HepG2 (cell line): Measurements from ENCODE around the gene CSNK1D. TPM values are rescaled to one million over a fixed set of nuclear protein-coding genes. Genes with fewer than 3 reads are reported as not detected.

Experiments used
- ATAD3A ChIP-seq: sonication (generic); formaldehyde crosslinking; IDR thresholded peaks from 2 replicates; pipeline ENCODE4 v1.4.0; 2020; ENCODE audit warnings: missing genetic modification reagents
- CBFB ChIP-seq: sonication (generic); formaldehyde crosslinking; IDR thresholded peaks from 2 replicates; pipeline ENCODE4 v1.4.0; 2020; ENCODE audit warnings: missing genetic modification reagents
- HMG20A ChIP-seq: IDR thresholded peaks from 2 replicates; pipeline ENCODE4 v1.6.1; 2016; ENCODE audit warnings: borderline replicate concordance
- HOXD1 ChIP-seq: sonication (generic); formaldehyde crosslinking; IDR thresholded peaks from 2 replicates; pipeline ENCODE4 v1.5.0; 2020; ENCODE audit warnings: missing genetic modification reagents
- MIER3 ChIP-seq: IDR thresholded peaks from 2 replicates; pipeline ENCODE4 v1.6.1; 2016; ENCODE audit warnings: missing compliant biosample characterization, borderline replicate concordance
- MXD4 ChIP-seq: IDR thresholded peaks from 2 replicates; pipeline ENCODE4 v1.6.1; 2016; ENCODE audit warnings: mild to moderate bottlenecking, missing biosample characterization, missing genetic modification reagents
- NFE2L1 ChIP-seq: sonication (generic); formaldehyde crosslinking; IDR thresholded peaks from 2 replicates; pipeline ENCODE4 v1.4.0; 2020; ENCODE audit warnings: missing genetic modification reagents, mild to moderate bottlenecking, borderline replicate concordance
- NFKB2 ChIP-seq: sonication (generic); formaldehyde crosslinking; IDR thresholded peaks from 2 replicates; pipeline ENCODE4 v1.4.0; 2020; ENCODE audit warnings: missing genetic modification reagents, borderline replicate concordance
- NPAS2 ChIP-seq: sonication (generic); formaldehyde crosslinking; IDR thresholded peaks from 2 replicates; pipeline ENCODE4 v1.8.0; 2022; ENCODE audit warnings: mild to moderate bottlenecking, missing genetic modification reagents, borderline replicate concordance
- NR2F1 ChIP-seq, 2 experiments: fragments of 450-650 bp in 1 of 2; formaldehyde crosslinking in 1 of 2; IDR thresholded peaks; 2 replicates each; pipeline versions ENCODE4 v1.5.0 to v1.6.1; 2016 to 2020; ENCODE audit warnings: mild to moderate bottlenecking in 1 of 2, missing compliant biosample characterization in 1 of 2, missing genetic modification reagents in 1 of 2, moderate library complexity in 1 of 2
- SNAPC2 ChIP-seq: sonication (generic); formaldehyde crosslinking; IDR thresholded peaks from 2 replicates; pipeline ENCODE4 v1.8.1; 2022; ENCODE audit warnings: mild to moderate bottlenecking, missing genetic modification reagents
- SSRP1 ChIP-seq: IDR thresholded peaks from 2 replicates; pipeline ENCODE4 v1.6.1; 2016; ENCODE audit warnings: control low read depth
- STAT5B ChIP-seq: sonication (generic); formaldehyde crosslinking; IDR thresholded peaks from 2 replicates; pipeline ENCODE4 v1.4.0; 2020; ENCODE audit warnings: missing genetic modification reagents
- TSC22D2 ChIP-seq: sonication (generic); formaldehyde crosslinking; IDR thresholded peaks from 2 replicates; pipeline ENCODE4 v1.5.1; 2020; ENCODE audit warnings: missing genetic modification reagents, mild to moderate bottlenecking, borderline replicate concordance
- ZFP37 ChIP-seq: sonication (generic); formaldehyde crosslinking; IDR thresholded peaks from 2 replicates; pipeline ENCODE4 v1.4.0; 2020; ENCODE audit warnings: missing genetic modification reagents, borderline replicate concordance
- ZMYM3 ChIP-seq: sonication (generic); formaldehyde crosslinking; IDR thresholded peaks from 2 replicates; pipeline ENCODE4 v1.5.1; 2020; ENCODE audit warnings: mild to moderate bottlenecking, missing genetic modification reagents
- ZNF20 ChIP-seq: sonication (generic); formaldehyde crosslinking; IDR thresholded peaks from 2 replicates; pipeline ENCODE4 v1.4.0; 2020; ENCODE audit warnings: mild to moderate bottlenecking, moderate library complexity, missing genetic modification reagents
- ZNF546 ChIP-seq: sonication (generic); formaldehyde crosslinking; conservative IDR thresholded peaks from 2 replicates; pipeline ENCODE4 v1.8.1; 2023; ENCODE audit warnings: mild to moderate bottlenecking, missing genetic modification reagents
- ZNF556 ChIP-seq: sonication (generic); formaldehyde crosslinking; IDR thresholded peaks from 2 replicates; pipeline ENCODE4 v1.4.0; 2020; ENCODE audit warnings: mild to moderate bottlenecking, missing genetic modification reagents, borderline replicate concordance
- ZNF678 ChIP-seq: sonication (generic); formaldehyde crosslinking; IDR thresholded peaks from 2 replicates; pipeline ENCODE4 v1.4.0; 2020; ENCODE audit warnings: mild to moderate bottlenecking, missing genetic modification reagents
- ZNF792 ChIP-seq: IDR thresholded peaks from 2 replicates; pipeline ENCODE4 v1.6.1; 2016
- ZNF850 ChIP-seq: sonication (generic); formaldehyde crosslinking; conservative IDR thresholded peaks from 2 replicates; pipeline ENCODE4 v1.9.0; 2021; ENCODE audit warnings: mild to moderate bottlenecking, missing genetic modification reagents
- polyA plus RNA-seq, 8 experiments: library from polyadenylated mRNA; depleted of rRNA in 3 of 8; stranded (reverse) in 7 of 8; unstranded in 1 of 8; fragments of >200 nt; fragmentation: Illumina TruSeq in 4 of 8; extraction: Trizol in 4 of 8; gene quantifications; 2 replicates each; pipeline versions ENCODE4 v1.2.1 to v1.2.3, GENCODE V29; 2011 to 2016; ENCODE audit warnings: low read depth in 4 of 8, missing spikeins in 1 of 8, mixed read lengths in 1 of 8; ENCODE audit not compliant: insufficient read depth in 1 of 8
- total RNA-seq, 5 experiments: library from RNA; depleted of rRNA; stranded (reverse); fragments of >200 nt; fragmentation: Illumina TruSeq; extraction: Trizol; gene quantifications; 2 replicates each; pipeline ENCODE4 v1.2.3, GENCODE V29; 2016; ENCODE audit warnings: low read depth in 1 of 5
- TF ChIP-seq, protein P1 (sequence below): sonication (generic); formaldehyde crosslinking; IDR thresholded peaks from 2 replicates; pipeline ENCODE4 v1.5.0; 2020; ENCODE audit warnings: mild to moderate bottlenecking, missing genetic modification reagents
- TF ChIP-seq, protein P2 (sequence below): conservative IDR thresholded peaks from 2 replicates; pipeline ENCODE4 v1.6.1; 2018; ENCODE audit warnings: missing genetic modification reagents
- TF ChIP-seq, protein P3 (sequence below): sonication (generic); formaldehyde crosslinking; IDR thresholded peaks from 2 replicates; pipeline ENCODE4 v1.4.0; 2020; ENCODE audit warnings: mild to moderate bottlenecking, missing genetic modification reagents

The CSNK1D gene
- total and polyA plus RNA-seq, 2 of the 13 experiments (the other 11 are each of a cell fraction or from before 2014, with no cell fraction given): 31.5 to 128 TPM

DNA sequence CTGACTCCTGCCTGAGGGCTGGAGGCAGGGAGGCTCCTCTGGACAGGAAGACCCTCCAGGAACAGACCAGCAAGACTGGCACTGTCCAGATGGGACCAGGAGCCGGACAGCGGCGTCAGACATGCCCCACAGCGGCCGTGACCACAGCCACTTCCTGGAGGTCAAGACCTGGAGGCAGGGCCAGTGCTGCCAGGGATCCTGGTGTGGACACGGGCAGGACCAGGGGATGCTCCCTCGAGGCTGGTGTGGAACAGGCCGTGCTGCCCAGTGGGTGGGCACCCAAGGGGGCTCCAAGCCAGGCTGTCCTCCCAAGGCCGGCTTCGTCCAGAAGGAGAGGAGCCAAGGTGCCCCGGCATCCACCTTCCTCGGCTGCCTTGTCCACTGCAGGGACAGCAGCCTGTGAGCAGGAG lies 56.4 kb downstream of the CSNK1D start (continued):
- TF ChIP-seq, protein P1, sequence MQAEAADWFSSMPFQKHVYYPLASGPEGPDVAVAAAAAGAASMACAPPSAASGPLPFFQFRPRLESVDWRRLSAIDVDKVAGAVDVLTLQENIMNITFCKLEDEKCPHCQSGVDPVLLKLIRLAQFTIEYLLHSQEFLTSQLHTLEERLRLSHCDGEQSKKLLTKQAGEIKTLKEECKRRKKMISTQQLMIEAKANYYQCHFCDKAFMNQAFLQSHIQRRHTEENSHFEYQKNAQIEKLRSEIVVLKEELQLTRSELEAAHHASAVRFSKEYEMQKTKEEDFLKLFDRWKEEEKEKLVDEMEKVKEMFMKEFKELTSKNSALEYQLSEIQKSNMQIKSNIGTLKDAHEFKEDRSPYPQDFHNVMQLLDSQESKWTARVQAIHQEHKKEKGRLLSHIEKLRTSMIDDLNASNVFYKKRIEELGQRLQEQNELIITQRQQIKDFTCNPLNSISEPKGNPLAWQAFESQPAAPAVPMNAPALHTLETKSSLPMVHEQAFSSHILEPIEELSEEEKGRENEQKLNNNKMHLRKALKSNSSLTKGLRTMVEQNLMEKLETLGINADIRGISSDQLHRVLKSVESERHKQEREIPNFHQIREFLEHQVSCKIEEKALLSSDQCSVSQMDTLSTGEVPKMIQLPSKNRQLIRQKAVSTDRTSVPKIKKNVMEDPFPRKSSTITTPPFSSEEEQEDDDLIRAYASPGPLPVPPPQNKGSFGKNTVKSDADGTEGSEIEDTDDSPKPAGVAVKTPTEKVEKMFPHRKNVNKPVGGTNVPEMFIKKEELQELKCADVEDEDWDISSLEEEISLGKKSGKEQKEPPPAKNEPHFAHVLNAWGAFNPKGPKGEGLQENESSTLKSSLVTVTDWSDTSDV: no peak
- TF ChIP-seq, protein P2, sequence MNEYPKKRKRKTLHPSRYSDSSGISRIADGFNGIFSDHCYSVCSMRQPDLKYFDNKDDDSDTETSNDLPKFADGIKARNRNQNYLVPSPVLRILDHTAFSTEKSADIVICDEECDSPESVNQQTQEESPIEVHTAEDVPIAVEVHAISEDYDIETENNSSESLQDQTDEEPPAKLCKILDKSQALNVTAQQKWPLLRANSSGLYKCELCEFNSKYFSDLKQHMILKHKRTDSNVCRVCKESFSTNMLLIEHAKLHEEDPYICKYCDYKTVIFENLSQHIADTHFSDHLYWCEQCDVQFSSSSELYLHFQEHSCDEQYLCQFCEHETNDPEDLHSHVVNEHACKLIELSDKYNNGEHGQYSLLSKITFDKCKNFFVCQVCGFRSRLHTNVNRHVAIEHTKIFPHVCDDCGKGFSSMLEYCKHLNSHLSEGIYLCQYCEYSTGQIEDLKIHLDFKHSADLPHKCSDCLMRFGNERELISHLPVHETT (CRISPR knock-in tag): no peak
- no peak for TF ChIP-seq ZNF850 (CRISPR knock-in tag)
- TF ChIP-seq ZNF792 (CRISPR knock-in tag): no peak
- TF ChIP-seq SNAPC2 (CRISPR knock-in tag): peak; percentile 12; the same call in 1 of the 2 replicates
- no peak for TF ChIP-seq NPAS2 (CRISPR knock-in tag)
- TF ChIP-seq ZNF678 (CRISPR knock-in tag): no peak; the same call in 1 of the 2 replicates
- no peak; the same call in 1 of the 2 replicates for TF ChIP-seq ZMYM3 (CRISPR knock-in tag)
- peak; percentile 85 for TF ChIP-seq ZNF556 (CRISPR knock-in tag)
- TF ChIP-seq ZNF546: 0 out of 2 replicates have a peak, but pooled peaks have one; percentile 4
- no peak; the same call in 1 of the 2 replicates for TF ChIP-seq HOXD1 (CRISPR knock-in tag)
- TF ChIP-seq MXD4: no peak; the same call in 1 of the 2 replicates
- peak; percentile 63; the same call in 1 of the 2 replicates for TF ChIP-seq ZFP37 (CRISPR knock-in tag)
- TF ChIP-seq NFE2L1: no peak
- peak; percentile 13 to 54; a peak in 3 of 4 replicates for TF ChIP-seq NR2F1 (CRISPR knock-in tag; IDR thresholded peaks at IDR 0.05)
- TF ChIP-seq MIER3 (CRISPR knock-in tag): no peak
- TF ChIP-seq SSRP1 (CRISPR knock-in tag): no peak
- no peak for TF ChIP-seq NFKB2 (CRISPR knock-in tag)
- TF ChIP-seq HMG20A (CRISPR knock-in tag): no peak
- TF ChIP-seq ATAD3A (CRISPR knock-in tag): no peak
- TF ChIP-seq CBFB (CRISPR knock-in tag): no peak
- TF ChIP-seq ZNF20 (CRISPR knock-in tag): no peak
- TF ChIP-seq, protein P3, sequence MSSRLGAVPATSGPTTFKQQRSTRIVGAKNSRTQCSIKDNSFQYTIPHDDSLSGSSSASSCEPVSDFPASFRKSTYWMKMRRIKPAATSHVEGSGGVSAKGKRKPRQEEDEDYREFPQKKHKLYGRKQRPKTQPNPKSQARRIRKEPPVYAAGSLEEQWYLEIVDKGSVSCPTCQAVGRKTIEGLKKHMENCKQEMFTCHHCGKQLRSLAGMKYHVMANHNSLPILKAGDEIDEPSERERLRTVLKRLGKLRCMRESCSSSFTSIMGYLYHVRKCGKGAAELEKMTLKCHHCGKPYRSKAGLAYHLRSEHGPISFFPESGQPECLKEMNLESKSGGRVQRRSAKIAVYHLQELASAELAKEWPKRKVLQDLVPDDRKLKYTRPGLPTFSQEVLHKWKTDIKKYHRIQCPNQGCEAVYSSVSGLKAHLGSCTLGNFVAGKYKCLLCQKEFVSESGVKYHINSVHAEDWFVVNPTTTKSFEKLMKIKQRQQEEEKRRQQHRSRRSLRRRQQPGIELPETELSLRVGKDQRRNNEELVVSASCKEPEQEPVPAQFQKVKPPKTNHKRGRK (CRISPR knock-in tag): no peak
- no peak for TF ChIP-seq TSC22D2 (CRISPR knock-in tag)
- no peak for TF ChIP-seq STAT5B (CRISPR knock-in tag)
